PFSK-1 (cell line): Measurements from ENCODE around the gene CARMIL3.

Experiments used
- FOXP2 ChIP-seq: optimal IDR thresholded peaks from 2 replicates; pipeline ENCODE3; 2011; ENCODE audit warnings: borderline replicate concordance, control low read depth, inconsistent platforms; ENCODE audit not compliant: insufficient read depth; ENCODE audit errors: extremely low read length, extremely low read depth
- POLR2AphosphoS5 ChIP-seq: IDR thresholded peaks from 2 replicates; pipeline ENCODE4 v1.6.1; 2012; ENCODE audit warnings: low read depth, mild to moderate bottlenecking, control low read depth, low read length, moderate library complexity
- SIN3A ChIP-seq: IDR thresholded peaks from 2 replicates; pipeline ENCODE4 v1.6.1; 2012; ENCODE audit warnings: mild to moderate bottlenecking, low read length, moderate library complexity, borderline replicate concordance; ENCODE audit not compliant: insufficient read depth
- TAF1 ChIP-seq: IDR thresholded peaks from 2 replicates; pipeline ENCODE4 v1.6.1; 2012; ENCODE audit warnings: low read length, control low read depth, borderline replicate concordance; ENCODE audit not compliant: insufficient read depth
- TF ChIP-seq, protein P1 (sequence below), 2 experiments: IDR thresholded peaks; 2 replicates each; pipeline versions ENCODE4 v1.6.1 to v1.8.0; 2011 to 2012; ENCODE audit warnings: low read depth in 2 of 2, low read length in 2 of 2, control low read depth in 1 of 2, inconsistent platforms in 1 of 2, mild to moderate bottlenecking in 1 of 2, moderate library complexity in 1 of 2; ENCODE audit not compliant: insufficient read depth in 1 of 2

The CARMIL3 gene

DNA sequence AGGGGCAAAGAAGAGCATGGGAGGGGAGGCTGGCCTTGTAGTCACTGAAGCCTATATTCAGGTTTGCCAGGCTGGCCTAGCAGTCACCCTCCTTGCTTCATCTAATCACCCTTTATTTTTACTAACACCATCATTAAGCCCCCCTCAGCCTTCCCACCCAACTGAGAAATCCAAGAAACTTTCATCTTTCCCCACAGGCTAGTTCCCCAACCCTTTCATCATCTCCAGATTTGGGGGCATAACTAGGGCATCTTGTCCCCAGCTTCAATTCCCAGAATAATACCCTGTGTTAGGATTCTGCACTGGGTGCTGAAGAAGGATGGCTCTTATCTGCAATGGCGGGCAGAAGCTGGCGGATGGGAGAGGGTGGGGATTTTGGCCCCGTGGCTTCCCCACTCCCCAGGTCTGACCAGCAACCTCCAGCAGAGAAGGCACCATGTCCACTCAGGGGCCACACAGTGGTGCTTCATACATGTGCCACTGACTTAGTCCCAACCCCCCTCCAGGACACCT lies 49.2 kb downstream of the CARMIL3 start:
- no peak for TF ChIP-seq POLR2AphosphoS5
- TF ChIP-seq TAF1, result no peak
- TF ChIP-seq FOXP2, result no peak
- TF ChIP-seq SIN3A, result no peak

DNA sequence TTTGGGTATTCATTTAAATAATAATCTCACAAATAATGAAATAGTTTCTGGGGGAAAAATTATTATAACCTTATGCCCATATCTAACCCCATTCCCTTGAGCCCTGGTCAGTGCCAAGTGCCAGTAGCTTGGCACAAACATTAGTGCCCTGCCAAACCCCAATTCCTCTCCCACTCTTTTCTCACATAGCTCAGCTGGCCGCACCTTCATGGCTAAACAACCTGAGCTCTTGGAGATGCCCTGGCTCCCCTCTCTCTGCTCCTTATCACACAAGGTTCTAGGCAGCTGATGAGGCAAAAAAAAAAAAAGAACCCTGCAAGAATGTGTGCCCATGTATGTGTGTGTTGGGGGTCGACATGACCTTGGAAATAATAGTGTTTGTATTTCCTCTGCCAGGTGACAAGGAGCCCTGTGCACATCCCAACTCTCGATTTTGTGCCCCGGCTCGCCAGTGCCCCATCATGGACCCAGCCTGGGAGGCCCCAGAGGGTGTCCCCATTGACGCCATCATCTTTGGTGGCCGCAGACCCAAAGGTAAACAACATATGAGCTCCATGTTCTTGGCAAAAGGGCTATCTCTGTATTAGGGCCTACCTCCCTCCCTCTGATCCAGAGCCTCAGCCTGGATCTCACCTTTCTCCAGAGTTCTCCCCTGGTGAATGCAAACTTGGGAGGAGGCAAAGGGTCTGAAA lies 50.7 kb downstream of the CARMIL3 start:
- no peak for TF ChIP-seq FOXP2
- TF ChIP-seq POLR2AphosphoS5, result no peak
- TF ChIP-seq TAF1, result no peak
- TF ChIP-seq, protein P1, sequence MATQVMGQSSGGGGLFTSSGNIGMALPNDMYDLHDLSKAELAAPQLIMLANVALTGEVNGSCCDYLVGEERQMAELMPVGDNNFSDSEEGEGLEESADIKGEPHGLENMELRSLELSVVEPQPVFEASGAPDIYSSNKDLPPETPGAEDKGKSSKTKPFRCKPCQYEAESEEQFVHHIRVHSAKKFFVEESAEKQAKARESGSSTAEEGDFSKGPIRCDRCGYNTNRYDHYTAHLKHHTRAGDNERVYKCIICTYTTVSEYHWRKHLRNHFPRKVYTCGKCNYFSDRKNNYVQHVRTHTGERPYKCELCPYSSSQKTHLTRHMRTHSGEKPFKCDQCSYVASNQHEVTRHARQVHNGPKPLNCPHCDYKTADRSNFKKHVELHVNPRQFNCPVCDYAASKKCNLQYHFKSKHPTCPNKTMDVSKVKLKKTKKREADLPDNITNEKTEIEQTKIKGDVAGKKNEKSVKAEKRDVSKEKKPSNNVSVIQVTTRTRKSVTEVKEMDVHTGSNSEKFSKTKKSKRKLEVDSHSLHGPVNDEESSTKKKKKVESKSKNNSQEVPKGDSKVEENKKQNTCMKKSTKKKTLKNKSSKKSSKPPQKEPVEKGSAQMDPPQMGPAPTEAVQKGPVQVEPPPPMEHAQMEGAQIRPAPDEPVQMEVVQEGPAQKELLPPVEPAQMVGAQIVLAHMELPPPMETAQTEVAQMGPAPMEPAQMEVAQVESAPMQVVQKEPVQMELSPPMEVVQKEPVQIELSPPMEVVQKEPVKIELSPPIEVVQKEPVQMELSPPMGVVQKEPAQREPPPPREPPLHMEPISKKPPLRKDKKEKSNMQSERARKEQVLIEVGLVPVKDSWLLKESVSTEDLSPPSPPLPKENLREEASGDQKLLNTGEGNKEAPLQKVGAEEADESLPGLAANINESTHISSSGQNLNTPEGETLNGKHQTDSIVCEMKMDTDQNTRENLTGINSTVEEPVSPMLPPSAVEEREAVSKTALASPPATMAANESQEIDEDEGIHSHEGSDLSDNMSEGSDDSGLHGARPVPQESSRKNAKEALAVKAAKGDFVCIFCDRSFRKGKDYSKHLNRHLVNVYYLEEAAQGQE (IDR thresholded peaks at IDR 0.05; ENCODE audit: insufficient read depth in 1 of 2, low read depth in 2 of 2, low read length in 2 of 2), result no peak
- no peak for TF ChIP-seq SIN3A

- TF ChIP-seq, protein P1 (IDR thresholded peaks at IDR 0.05; ENCODE audit: insufficient read depth in 1 of 2, low read depth in 2 of 2, low read length in 2 of 2), result no peak
- no peak for TF ChIP-seq POLR2AphosphoS5
- TF ChIP-seq TAF1, result no peak
- no peak for TF ChIP-seq FOXP2
- no peak for TF ChIP-seq SIN3A
These were observed 51.6 kb downstream of the CARMIL3 start for GRCh38 chr14:24103451-24103850.

DNA sequence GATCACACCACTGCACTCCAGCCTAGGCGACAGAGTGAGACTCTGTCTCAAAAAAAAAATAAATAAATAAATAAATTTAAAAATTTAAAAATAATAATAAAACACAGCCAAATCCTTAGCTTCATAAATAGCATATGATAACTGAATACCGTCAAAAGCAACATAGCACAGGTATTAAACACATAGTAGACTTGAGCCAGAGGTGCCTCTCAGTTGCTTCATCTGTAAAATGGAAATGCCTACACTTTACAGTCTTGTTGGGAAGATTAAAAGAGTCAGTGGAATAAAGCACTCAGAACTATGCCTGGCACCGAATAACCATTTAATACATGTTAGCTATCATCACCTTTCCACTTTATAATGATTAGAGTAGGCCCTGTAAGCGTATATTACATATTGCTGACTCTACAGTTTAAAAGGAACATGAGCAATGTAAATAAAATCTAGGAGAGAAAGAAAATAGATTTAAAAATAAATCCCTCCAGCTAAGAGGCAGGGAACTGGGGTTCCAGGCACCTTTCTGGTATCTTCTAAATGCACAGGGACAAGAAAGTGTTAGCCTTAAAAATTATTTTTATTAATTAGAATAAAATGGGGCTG lies 55.0 kb downstream of the CARMIL3 start:
- no peak for TF ChIP-seq POLR2AphosphoS5
- TF ChIP-seq, protein P1 (IDR thresholded peaks at IDR 0.05; ENCODE audit: insufficient read depth in 1 of 2, low read depth in 2 of 2, low read length in 2 of 2), result no peak
- TF ChIP-seq SIN3A, result no peak
- no peak for TF ChIP-seq FOXP2

GRCh38 chr14:24108336-24108874 lies 56.6 kb downstream of the CARMIL3 start:
- no peak for TF ChIP-seq FOXP2

GRCh38 chr14:24110060-24110459 lies 58.3 kb downstream of the CARMIL3 start:
- TF ChIP-seq FOXP2 (no peak), POLR2AphosphoS5 (no peak), SIN3A (no peak), TAF1 (no peak)
- TF ChIP-seq, protein P1 (IDR thresholded peaks at IDR 0.05; ENCODE audit: insufficient read depth in 1 of 2, low read depth in 2 of 2, low read length in 2 of 2), result no peak
